GM18951 (cell line): ENCODE measurements around the gene CD63.

ENCODE experiments used
- POLR2A ChIP-seq: IDR thresholded peaks from 4 replicates; pipeline ENCODE4 v1.6.1; 2011; ENCODE audit warnings: mild to moderate bottlenecking; ENCODE audit not compliant: insufficient read length, insufficient read depth; ENCODE audit errors: extremely low read depth
- in situ Hi-C: fragments of 300-500 bp; cut with MboI; formaldehyde crosslinking; loops from one replicate; pipeline ENCODE4 v1.12.0; 2022; ENCODE audit warnings: low sequenced_read_pairs, mixed read lengths, inconsistent platforms; ENCODE audit not compliant: unreplicated experiment

CD63 gene

DNA sequence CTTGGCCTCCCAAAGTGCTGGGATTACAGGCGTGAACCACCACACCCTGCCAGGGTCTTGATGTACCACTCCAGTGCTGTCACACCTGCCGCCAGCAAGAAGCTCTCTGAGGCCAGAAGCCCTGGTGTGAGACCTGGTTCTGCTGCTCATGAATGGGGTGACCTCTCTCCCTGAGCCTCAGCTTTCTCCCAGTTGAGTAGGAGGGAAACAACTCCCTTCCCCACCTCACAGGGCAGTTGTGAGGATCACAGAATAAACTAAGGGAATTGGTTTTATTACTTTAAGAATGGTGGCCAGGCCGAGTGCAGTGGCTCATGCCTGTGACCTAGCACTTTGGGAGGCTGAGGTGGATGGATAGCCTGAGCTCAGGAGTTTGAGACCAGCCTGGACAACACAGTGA lies 5.8 kb upstream of the CD63 start:
- TF ChIP-seq POLR2A, result no peak
- in situ Hi-C loops, result no loop called here

DNA sequence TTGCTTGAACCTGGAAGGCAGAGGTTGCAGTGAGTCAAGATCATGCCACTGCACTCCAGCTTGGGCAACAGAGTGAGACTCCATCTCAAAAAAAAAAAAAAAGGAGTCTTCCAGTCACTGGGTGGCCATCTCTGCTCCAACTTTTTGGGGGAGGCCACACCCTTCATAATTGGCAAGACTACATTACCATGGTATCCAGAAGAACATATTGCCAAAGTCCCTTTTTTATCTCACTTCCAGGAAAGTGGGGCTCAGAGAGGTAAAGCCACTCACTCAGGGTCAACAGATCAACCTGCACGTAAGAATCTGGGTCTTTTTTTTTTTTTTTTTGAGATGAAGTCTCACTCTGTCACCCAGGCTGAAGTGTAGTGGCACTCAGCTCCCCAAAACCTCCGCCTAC lies 5.0 kb upstream of the CD63 start:
- in situ Hi-C loops, result no loop called here
- no peak for TF ChIP-seq POLR2A

DNA sequence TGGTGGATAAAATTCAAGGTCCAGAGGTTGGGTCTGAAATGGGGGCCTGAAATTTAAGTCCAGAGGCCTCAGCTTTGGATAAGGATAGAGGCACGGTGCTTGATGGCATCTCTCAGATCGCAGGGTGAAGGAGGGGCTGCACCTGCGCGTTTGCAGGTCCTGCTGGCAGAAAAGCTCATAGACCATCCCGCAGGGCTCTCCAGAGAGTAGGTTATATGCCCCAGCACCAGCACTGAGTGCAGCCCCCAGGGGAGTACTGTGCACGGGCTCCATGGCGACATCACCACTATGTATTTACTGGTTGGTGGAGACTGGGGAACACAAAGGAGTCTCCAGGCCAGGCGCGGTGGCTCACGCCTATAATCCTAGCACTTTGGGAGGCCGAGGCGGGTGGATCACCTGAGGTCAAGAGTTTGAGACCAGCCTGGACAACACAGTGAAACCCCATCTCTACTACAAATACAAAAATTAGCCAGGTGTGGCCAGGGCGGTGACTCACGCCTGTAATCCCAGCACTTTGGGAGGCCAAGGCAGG lies 4.3 kb upstream of the CD63 start:
- TF ChIP-seq POLR2A, result no peak
- in situ Hi-C loops, result no loop called here

DNA sequence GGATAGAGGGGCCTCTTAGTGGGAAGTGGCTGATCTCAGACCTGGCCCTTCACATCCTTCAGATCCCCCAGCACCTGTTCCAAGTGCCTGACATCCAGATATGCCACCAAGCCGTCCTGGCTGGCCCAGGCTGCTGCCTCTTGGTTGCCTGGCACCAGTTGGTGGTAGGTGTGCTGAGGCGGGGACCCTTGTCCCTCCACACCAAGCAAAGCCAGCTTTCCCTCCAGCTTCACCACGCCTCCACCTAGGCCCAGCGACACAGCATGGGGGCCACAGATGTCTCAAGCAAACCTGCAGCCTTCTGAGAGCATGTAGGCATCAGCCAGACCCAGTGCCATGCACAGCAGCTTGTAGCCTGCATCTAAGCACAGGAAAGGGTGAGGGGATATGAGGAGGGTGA lies 3.5 kb upstream of the CD63 start:
- in situ Hi-C loops, result no loop called here
- no peak for TF ChIP-seq POLR2A

DNA sequence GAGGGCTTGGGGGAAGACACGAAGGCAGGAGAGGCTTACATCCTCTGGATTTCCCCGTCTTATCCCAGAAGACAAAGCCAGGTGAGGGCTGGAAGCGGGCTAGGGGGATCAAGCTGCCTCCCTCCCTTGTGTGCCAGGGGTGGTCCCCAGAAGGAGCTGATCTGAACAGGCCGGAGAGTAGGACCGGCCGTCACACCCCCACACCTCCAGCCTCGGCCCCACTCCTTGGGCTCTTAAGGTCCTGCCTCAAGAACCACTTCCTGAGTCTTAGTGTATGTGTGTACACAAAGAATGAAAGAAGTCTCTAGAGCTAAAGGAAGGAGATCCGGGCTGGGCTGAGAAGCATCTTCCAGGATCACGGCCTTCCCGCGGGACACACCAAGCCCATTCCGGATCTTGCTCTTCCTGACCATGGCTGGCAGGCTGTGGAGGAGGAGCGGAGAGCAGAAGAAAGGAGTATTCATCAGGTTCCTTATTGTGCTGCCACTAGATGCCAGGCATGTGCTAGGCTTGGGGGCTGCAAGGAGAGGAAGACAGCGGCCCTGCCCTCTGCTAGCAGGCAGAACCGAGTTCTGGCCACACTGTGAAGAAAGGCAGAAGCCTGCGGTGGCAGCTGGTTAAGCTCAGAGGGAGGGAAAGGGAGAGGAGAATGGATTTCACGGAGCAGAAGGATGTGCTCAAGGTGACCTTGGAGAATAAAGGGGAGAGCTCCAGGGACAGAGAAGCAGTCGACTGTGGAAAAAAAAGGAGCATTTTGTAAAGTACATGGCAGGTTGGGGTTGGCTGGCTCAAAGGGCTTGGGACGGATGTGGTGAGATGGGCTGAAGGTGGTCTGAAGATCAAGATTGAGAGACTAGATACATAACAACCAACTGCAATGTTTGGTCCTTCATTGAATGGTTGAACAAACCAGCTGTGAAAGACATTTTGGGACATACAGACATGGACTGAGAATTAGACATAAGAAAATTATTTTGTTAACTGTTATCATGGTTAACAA lies 1.3 kb upstream of the CD63 start:
- in situ Hi-C loops, result no loop called here
- TF ChIP-seq POLR2A, result peak; percentile 49

DNA sequence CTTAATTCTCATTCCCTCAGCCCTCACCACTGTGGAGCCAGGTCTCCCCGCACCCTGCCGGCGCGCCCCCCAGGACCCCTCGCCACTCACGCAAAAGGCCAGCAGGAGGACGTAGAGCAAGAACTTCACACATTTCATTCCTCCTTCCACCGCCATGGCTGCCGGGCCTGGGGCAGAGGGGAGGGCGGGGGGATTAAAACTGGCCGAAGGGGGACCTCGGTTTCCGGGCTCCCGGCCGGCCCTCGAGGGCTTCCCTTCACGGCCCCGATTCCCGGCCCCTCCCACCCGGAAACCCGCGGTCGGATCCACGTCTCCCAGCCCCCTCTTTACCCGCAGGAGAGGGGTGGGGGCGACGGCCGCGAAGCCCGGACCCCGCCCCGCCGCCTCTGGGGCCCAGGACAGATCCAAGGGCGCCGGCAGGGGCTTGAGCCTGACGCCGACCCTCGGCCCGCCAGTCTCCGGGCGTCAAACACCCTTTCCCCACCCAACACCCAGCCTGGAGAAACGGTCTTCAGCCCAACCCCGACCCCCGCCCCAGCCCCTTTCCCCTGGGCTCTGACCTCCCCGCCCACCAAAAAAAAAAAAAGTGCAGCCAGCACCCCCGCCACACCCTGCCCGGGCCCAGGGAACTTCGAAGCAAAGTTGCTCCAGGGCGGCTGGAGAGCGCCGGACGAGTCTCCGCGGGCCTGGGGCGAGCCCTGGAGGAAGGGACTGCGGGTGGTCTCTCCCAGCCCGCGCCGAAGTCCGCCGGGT lies 447 bp downstream of the CD63 start:
- no peak for TF ChIP-seq POLR2A
- in situ Hi-C loops, result no loop called here

DNA sequence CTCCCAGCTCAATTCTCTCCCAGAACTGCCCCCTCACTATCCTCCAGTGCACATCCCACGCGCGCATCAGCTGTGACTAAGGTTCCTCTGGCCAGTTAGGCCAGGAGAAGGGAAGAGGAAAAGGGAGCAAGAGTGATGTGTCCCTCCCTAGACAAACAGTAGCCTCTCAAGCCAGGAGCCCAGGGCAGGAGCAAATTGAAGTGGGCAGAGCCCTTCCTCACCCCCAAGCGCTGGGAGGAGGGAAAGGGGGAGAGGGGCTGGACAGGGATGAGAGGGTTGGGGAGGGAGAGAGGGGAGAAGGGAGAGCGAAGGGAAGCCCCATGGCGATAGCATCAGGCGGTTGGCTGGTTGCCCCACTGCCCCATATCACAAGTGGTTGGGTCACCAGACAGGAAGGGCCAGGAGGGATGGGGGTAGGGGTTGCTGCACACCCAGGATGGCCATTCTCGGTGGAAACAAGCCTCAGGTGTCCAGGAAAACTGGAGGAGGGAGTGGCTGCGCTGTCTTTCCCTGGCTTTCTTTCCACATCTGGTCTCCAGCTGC lies 1.1 kb downstream of the CD63 start:
- TF ChIP-seq POLR2A, result no peak
- in situ Hi-C loops, result no loop called here

DNA sequence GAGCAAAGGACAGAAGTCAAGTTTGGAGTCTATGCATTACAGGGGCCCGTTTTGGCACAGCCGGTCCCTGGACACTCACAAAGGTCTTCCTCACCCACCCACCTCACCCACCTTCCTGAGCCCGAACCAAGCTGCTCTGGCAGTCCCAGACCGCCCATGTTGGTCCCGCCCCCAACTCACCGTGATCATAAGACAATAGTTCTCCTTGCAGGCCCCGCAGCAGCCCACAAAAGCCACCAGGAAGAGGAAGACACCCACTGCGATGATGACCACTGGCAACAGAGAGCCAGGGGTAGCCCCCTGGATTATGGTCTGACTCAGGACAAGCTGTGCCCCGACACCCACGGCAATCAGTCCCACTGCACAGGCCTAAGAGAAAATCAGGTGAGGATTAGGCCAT lies 1.8 kb downstream of the CD63 start:
- in situ Hi-C loops, result no loop called here

DNA sequence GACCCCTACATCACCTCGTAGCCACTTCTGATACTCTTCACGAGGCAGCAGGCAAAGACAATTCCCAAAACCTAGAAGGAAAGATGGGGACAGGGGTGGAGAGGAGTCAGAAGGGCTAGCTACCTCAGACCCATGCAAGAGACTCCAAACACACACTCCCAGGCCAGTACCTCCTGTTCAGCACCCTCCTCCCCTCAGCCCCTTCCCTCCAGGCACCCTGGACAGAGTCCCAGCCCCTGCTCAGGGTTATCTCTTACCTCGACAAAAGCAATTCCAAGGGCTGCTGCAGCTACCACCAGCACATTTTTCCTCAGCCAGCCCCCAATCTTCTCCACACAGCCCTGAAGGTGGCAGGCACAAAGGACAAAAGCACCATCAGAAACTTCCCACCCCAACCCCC lies 3.3 kb downstream of the CD63 start:
- in situ Hi-C loops, result no loop called here
- no peak for TF ChIP-seq POLR2A

More for the DNA sequence above, 1.8 kb downstream of the CD63 start:
- no peak for TF ChIP-seq POLR2A

DNA sequence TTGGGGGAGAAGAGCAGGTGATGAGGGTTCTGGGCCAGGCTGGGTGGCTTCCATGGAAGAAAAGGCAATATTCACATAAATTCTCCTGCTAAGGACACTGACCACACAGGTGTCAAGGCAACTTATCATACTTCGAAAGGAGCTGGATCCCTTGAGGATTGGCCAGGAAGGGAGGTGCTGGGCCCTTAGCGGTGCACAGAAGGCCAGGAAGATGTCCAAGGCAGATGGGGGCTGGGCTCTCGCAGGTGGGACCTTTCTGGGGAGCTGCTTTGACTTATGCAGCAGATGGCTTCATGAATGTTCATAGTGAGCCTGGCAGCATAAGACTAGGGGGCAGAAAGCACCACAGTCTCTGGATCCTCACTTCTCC lies 3.9 kb downstream of the CD63 start:
- in situ Hi-C loops, result no loop called here
- no peak for TF ChIP-seq POLR2A

DNA sequence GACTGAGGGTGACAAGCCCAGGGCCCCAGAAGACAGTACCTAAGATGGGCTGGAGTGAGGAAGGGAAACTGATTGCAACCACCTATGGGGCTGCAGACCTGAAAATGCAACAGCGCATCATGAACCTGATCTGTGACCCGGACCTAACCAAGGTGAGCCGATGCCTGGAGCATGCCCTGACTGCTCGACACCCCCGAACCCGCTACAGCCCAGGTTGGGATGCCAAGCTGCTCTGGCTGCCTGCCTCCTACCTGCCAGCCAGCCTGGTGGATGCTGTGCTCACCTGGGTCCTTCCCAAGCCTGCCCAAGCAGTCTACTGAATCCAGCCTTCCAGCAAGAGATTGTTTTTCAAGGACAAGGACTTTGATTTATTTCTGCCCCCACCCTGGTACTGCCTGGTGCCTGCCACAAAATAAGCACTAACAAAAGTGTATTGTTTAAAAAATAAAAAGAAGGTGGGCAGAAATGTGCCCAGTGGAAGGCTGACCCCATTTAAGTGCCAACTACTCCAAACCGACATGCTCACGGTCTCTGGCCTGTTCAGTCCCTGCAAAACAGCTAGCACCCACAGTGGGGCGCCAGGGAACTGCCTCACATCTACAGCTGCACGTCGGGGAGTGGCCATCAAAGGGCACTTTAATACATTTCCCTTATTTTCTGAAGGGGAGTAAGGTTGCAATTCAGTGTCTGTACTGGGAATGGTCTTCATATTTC lies 4.4 kb downstream of the CD63 start:
- in situ Hi-C loops, result no loop called here
- no peak for TF ChIP-seq POLR2A

DNA sequence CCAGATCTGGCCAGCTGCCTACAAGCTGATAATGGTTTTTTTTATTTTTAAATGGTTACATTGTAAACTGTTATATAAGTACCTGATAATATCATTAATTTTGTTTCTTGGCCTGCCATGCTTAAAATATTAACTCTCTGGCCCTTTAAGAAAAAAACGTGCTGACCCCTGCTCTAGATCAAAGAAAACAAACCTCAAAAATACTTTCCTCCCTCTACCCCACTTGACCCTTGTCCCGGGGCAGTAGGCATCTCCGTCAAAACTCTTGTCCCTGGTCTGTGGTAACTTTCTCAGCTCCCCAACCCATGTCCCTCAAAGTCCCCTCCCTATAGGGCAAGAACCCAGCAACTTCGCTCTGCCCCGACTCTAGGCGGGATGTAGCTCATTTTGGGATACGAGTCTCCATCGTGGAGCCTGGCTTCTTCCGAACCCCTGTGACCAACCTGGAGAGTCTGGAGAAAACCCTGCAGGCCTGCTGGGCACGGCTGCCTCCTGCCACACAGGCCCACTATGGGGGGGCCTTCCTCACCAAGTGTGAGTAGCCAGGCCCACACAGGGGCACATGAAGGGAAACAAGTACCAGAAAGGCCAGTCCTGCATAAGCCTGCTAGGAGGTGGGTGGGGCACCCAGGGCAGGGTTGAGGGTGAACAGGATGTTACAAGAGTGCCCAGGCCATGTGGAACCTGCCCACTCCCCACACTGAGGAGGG lies 5.1 kb downstream of the CD63 start:
- peak; percentile 20 for TF ChIP-seq POLR2A
- in situ Hi-C loops, result no loop called here
